Spleen (tissue), 7 donors: ENCODE results near the gene ZNF189.

Source experiments
- POLR2A ChIP-seq, 3 donors: fragments of 450-650 bp; IDR thresholded peaks; one replicate each; pipeline ENCODE4 v1.5.1; 2017; ENCODE audit warnings: antibody characterized with exemption in 3 of 3, mild to moderate bottlenecking in 1 of 3
- POLR2AphosphoS5 ChIP-seq, 3 donors: sonication (generic); formaldehyde crosslinking; IDR thresholded peaks; one replicate each; pipeline ENCODE4 v1.5.1; 2017; ENCODE audit warnings: antibody characterized with exemption in 3 of 3
- TF ChIP-seq, protein P1 (sequence below), 11 experiments: fragments of 200-600 bp in 7 of 11; fragments of 450-650 bp in 4 of 11; sonication (generic) in 4 of 11; IDR thresholded peaks in 8 of 11; conservative IDR thresholded peaks in 3 of 11; 1 replicate in 7 of 11; 2 replicates in 4 of 11; pipeline versions ENCODE4 v1.4.0 to v1.8.0; 2016 to 2021; ENCODE audit warnings: antibody characterized with exemption in 11 of 11, inconsistent platforms in 4 of 11, mild to moderate bottlenecking in 1 of 11
- donor health status: DM: no; HTN: no; CAD: no; lungs with moderate emphysema.
- donor health status: DM: no; HTN: no; CAD: no.
- donor health status: DM: no; HTN: no; CAD: no.

DNA sequence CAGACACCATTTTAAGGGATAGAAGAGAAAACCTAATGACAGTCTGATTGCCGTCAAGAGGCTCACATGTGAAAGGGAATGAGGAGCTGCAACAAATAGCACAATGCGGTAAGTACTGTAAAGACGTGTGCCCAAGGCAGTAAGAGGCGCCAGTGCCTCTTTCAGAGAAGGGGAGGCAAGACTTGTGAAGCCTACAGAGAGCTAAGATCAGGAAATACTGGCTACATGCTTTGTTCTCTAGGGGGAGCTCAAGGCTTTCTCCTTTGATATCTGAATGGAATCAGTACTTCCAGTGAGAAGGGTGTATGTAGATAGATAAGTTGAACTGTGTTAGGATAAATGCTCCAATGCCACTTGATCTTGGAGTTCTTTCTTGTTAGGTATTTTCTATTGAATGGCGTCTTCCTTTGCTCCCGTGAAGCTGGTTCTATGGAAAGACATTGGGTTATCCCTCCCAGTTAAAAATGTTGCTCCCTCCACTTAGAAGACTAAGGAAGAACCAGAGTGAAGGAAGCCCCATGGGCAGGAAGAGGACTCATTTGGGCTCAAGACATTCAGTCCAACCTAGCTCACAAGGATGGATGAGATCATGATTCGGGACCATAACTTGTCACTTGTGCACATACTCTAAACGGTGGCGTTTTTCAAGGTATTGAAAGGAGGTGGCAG, 60.4 kb downstream of the ZNF189 start:
- TF ChIP-seq POLR2AphosphoS5 (IDR thresholded peaks at IDR 0.05) (no peak), POLR2A (IDR thresholded peaks at IDR 0.05) (no peak)
- TF ChIP-seq, protein P1, sequence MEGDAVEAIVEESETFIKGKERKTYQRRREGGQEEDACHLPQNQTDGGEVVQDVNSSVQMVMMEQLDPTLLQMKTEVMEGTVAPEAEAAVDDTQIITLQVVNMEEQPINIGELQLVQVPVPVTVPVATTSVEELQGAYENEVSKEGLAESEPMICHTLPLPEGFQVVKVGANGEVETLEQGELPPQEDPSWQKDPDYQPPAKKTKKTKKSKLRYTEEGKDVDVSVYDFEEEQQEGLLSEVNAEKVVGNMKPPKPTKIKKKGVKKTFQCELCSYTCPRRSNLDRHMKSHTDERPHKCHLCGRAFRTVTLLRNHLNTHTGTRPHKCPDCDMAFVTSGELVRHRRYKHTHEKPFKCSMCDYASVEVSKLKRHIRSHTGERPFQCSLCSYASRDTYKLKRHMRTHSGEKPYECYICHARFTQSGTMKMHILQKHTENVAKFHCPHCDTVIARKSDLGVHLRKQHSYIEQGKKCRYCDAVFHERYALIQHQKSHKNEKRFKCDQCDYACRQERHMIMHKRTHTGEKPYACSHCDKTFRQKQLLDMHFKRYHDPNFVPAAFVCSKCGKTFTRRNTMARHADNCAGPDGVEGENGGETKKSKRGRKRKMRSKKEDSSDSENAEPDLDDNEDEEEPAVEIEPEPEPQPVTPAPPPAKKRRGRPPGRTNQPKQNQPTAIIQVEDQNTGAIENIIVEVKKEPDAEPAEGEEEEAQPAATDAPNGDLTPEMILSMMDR (IDR thresholded peaks at IDR 0.05 in 8 of 11, conservative IDR thresholded peaks at IDR 0.05 in 3 of 11) = peak in 9 of 11 experiments; percentile 10 to 67 (median 53)
